WTC11 (cell line): ENCODE data around the gene INF2.

Experiments
- TF ChIP-seq, protein P1 (sequence below): fragments of 200-600 bp; IDR thresholded peaks from 2 replicates; pipeline ENCODE4 v1.8.0; 2022; ENCODE audit warnings: antibody characterized with exemption
- TF ChIP-seq, protein P2 (sequence below): sonication (generic); formaldehyde crosslinking; IDR thresholded peaks from 2 replicates; pipeline ENCODE4 v1.8.0; 2022; ENCODE audit warnings: mild to moderate bottlenecking, missing genetic modification reagents

DNA sequence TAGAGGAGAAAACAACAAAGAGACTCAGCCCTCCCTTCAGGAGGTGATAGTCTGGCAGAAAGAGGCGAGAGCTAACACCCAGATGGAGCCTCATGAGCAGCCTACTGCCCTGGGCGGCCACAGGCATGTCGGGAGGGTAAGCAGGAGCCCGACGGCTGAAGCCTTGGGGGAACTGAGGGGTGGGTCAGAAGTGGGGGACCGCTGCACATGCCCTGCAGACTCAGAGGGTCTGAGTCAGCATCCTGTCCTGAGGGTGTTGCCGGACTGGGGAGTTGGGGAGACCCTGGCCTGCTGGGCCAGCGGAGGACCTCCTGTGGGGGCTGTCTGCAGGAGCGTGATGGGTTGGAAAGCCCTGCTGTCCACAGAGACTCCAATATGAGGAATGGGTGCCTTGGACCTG lies 15.9 kb upstream of the INF2 start:
- TF ChIP-seq, protein P1, sequence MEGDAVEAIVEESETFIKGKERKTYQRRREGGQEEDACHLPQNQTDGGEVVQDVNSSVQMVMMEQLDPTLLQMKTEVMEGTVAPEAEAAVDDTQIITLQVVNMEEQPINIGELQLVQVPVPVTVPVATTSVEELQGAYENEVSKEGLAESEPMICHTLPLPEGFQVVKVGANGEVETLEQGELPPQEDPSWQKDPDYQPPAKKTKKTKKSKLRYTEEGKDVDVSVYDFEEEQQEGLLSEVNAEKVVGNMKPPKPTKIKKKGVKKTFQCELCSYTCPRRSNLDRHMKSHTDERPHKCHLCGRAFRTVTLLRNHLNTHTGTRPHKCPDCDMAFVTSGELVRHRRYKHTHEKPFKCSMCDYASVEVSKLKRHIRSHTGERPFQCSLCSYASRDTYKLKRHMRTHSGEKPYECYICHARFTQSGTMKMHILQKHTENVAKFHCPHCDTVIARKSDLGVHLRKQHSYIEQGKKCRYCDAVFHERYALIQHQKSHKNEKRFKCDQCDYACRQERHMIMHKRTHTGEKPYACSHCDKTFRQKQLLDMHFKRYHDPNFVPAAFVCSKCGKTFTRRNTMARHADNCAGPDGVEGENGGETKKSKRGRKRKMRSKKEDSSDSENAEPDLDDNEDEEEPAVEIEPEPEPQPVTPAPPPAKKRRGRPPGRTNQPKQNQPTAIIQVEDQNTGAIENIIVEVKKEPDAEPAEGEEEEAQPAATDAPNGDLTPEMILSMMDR: no peak
- TF ChIP-seq, protein P2, sequence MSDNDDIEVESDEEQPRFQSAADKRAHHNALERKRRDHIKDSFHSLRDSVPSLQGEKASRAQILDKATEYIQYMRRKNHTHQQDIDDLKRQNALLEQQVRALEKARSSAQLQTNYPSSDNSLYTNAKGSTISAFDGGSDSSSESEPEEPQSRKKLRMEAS (CRISPR knock-in tag): no peak
